Transverse colon (tissue), 4 donors: Measurements from ENCODE around the gene HBZ.
"Not testable (repeated sequence)": the region's sequence is repeated elsewhere in the genome, so short reads cannot be mapped to it uniquely, and the experiment has no call there.

Source experiments
- EP300 ChIP-seq: sonication (generic); formaldehyde crosslinking; IDR thresholded peaks from one replicate; pipeline ENCODE4 v1.6.1; 2017; ENCODE audit warnings: antibody characterized with exemption, low read depth
- POLR2AphosphoS5 ChIP-seq, 3 donors: sonication (generic); formaldehyde crosslinking; IDR thresholded peaks; one replicate each; pipeline ENCODE4 v1.6.1; 2016; ENCODE audit warnings: antibody characterized with exemption in 3 of 3
- TF ChIP-seq, protein P1 (sequence below), 5 experiments: fragments of 200-600 bp in 3 of 5; fragments of 450-650 bp in 2 of 5; sonication (generic) in 3 of 5; IDR thresholded peaks; 1 replicate in 2 of 5; 2 replicates in 3 of 5; pipeline ENCODE4 v1.5.1; 2016 to 2017; ENCODE audit warnings: antibody characterized with exemption in 5 of 5, inconsistent platforms in 3 of 5, mild to moderate bottlenecking in 2 of 5, moderate library complexity in 1 of 5

DNA sequence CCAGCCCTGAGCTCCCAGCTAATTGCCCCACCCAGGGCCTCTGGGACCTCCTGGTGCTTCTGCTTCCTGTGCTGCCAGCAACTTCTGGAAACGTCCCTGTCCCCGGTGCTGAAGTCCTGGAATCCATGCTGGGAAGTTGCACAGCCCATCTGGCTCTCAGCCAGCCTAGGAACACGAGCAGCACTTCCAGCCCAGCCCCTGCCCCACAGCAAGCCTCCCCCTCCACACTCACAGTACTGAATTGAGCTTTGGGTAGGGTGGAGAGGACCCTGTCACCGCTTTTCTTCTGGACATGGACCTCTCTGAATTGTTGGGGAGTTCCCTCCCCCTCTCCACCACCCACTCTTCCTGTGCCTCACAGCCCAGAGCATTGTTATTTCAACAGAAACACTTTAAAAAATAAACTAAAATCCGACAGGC, 17.7 kb downstream of the HBZ start:
- TF ChIP-seq, protein P1, sequence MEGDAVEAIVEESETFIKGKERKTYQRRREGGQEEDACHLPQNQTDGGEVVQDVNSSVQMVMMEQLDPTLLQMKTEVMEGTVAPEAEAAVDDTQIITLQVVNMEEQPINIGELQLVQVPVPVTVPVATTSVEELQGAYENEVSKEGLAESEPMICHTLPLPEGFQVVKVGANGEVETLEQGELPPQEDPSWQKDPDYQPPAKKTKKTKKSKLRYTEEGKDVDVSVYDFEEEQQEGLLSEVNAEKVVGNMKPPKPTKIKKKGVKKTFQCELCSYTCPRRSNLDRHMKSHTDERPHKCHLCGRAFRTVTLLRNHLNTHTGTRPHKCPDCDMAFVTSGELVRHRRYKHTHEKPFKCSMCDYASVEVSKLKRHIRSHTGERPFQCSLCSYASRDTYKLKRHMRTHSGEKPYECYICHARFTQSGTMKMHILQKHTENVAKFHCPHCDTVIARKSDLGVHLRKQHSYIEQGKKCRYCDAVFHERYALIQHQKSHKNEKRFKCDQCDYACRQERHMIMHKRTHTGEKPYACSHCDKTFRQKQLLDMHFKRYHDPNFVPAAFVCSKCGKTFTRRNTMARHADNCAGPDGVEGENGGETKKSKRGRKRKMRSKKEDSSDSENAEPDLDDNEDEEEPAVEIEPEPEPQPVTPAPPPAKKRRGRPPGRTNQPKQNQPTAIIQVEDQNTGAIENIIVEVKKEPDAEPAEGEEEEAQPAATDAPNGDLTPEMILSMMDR (IDR thresholded peaks at IDR 0.05) = not testable (repeated sequence)
- not testable (repeated sequence) for TF ChIP-seq POLR2AphosphoS5 (IDR thresholded peaks at IDR 0.05); EP300
